Naive thymus-derived CD4-positive, alpha-beta T cell (primary cell): Measurements from ENCODE around the gene TBX19. TPM values are rescaled to one million over a fixed set of nuclear protein-coding genes. Genes with fewer than 3 reads are reported as not detected.

ENCODE experiments used
- ATAC-seq: fragments of 150-1000 bp; cut with Tn5 transposase; 2 replicates; pipeline ENCODE4 v1.10.0; 2021; ENCODE audit warnings: mild to moderate bottlenecking, moderate library complexity
- CTCF ChIA-PET: fragments of 350-600 bp; sonication (Branson Sonifier 250); formaldehyde crosslinking; loops from one replicate; lab custom pipeline; 2021; ENCODE audit warnings: antibody characterized with exemption; lab: Charles Lee
- POLR2A ChIA-PET: fragments of 350-600 bp; sonication (Branson Sonifier 250); formaldehyde crosslinking; loops from one replicate; lab custom pipeline; 2021; ENCODE audit warnings: antibody characterized with exemption, inconsistent platforms; lab: Charles Lee
- DNase-seq, 9 donors: peaks; one replicate each; pipeline versions ENCODE4 v3.0.0 to v3.0.0-alpha.2; 2020 to 2022; ENCODE audit warnings: mixed read lengths in 1 of 9
- H3K27ac ChIP-seq: one replicate; pipeline ENCODE4 v1.7.0; 2013; ENCODE audit warnings: mild to moderate bottlenecking, low read depth, low read length, moderate library complexity
- H3K27me3 ChIP-seq, 2 donors: one replicate each; pipeline ENCODE4 v1.7.0; 2013; ENCODE audit warnings: low read length in 2 of 2, mild to moderate bottlenecking in 2 of 2, moderate library complexity in 2 of 2; ENCODE audit not compliant: control insufficient read depth in 2 of 2, insufficient read depth in 2 of 2
- H3K36me3 ChIP-seq, 3 experiments: 1 replicate in 2 of 3; 2 replicates in 1 of 3; pipeline ENCODE4 v1.7.0; 2013; ENCODE audit warnings: low read length in 3 of 3, mild to moderate bottlenecking in 3 of 3, moderate library complexity in 1 of 3; ENCODE audit not compliant: insufficient read depth in 3 of 3, control insufficient read depth in 2 of 3
- H3K4me1 ChIP-seq, 2 donors: one replicate each; pipeline ENCODE4 v1.7.0; 2013; ENCODE audit warnings: low read length in 2 of 2, mild to moderate bottlenecking in 2 of 2, moderate library complexity in 1 of 2; ENCODE audit not compliant: control insufficient read depth in 2 of 2, insufficient read depth in 2 of 2
- H3K4me3 ChIP-seq: 2 replicates; pipeline ENCODE4 v1.7.0; 2013; ENCODE audit warnings: mild to moderate bottlenecking, low read length
- H3K9me3 ChIP-seq, 3 experiments: 1 replicate in 2 of 3; 2 replicates in 1 of 3; pipeline ENCODE4 v1.7.0; 2013; ENCODE audit warnings: low read length in 3 of 3; ENCODE audit not compliant: control insufficient read depth in 2 of 3
- H3K27ac Mint-ChIP-seq, 9 donors: one replicate each; pipeline ENCODE4 v1.8.0; 2020 to 2022; ENCODE audit warnings: mixed read lengths in 9 of 9, mild to moderate bottlenecking in 8 of 9, moderate library complexity in 5 of 9, inconsistent platforms in 2 of 9
- H3K27me3 Mint-ChIP-seq, 5 donors: one replicate each; pipeline ENCODE4 v1.8.0; 2021 to 2022; ENCODE audit warnings: mixed read lengths in 5 of 5, mild to moderate bottlenecking in 1 of 5
- H3K36me3 Mint-ChIP-seq, 5 donors: one replicate each; pipeline ENCODE4 v1.8.0; 2020 to 2022; ENCODE audit warnings: mixed read lengths in 5 of 5, mild to moderate bottlenecking in 3 of 5, inconsistent platforms in 1 of 5
- H3K4me1 Mint-ChIP-seq, 7 donors: one replicate each; pipeline ENCODE4 v1.8.0; 2020 to 2022; ENCODE audit warnings: mixed read lengths in 7 of 7, mild to moderate bottlenecking in 3 of 7, inconsistent platforms in 1 of 7
- H3K4me3 Mint-ChIP-seq, 10 donors: one replicate each; pipeline ENCODE4 v1.8.0; 2020 to 2022; ENCODE audit warnings: mild to moderate bottlenecking in 10 of 10, mixed read lengths in 10 of 10, moderate library complexity in 6 of 10, inconsistent platforms in 2 of 10
- H3K9me3 Mint-ChIP-seq, 11 donors: one replicate each; pipeline ENCODE4 v1.8.0; 2020 to 2022; ENCODE audit warnings: mixed read lengths in 11 of 11, mild to moderate bottlenecking in 4 of 11, inconsistent platforms in 1 of 11, moderate library complexity in 1 of 11
- intact Hi-C, 2 donors: fragments of 100-400 bp; cut with micrococcal nuclease; formaldehyde crosslinking; loops; one replicate each; pipeline ENCODE4 v1.15.1; 2023
- polyA plus RNA-seq, 2 donors: library from polyadenylated mRNA; unstranded; fragments of 300-500 nt; fragmentation: Illumina TruSeq; gene quantifications; one replicate each; pipeline ENCODE4 v1.2.3, GENCODE V29; 2021
- total RNA-seq, 6 experiments: library from RNA in 5 of 6; stranded (reverse) in 5 of 6; gene quantifications; 1 replicate in 5 of 6; 2 replicates in 1 of 6; pipeline ENCODE4 v1.2.3 and lab custom pipeline; 2021 to 2026

TBX19 gene
- total and polyA plus RNA-seq, 7 experiments from 2014 or later, result 1.1 to 4.5 (median 2.2) TPM

DNA sequence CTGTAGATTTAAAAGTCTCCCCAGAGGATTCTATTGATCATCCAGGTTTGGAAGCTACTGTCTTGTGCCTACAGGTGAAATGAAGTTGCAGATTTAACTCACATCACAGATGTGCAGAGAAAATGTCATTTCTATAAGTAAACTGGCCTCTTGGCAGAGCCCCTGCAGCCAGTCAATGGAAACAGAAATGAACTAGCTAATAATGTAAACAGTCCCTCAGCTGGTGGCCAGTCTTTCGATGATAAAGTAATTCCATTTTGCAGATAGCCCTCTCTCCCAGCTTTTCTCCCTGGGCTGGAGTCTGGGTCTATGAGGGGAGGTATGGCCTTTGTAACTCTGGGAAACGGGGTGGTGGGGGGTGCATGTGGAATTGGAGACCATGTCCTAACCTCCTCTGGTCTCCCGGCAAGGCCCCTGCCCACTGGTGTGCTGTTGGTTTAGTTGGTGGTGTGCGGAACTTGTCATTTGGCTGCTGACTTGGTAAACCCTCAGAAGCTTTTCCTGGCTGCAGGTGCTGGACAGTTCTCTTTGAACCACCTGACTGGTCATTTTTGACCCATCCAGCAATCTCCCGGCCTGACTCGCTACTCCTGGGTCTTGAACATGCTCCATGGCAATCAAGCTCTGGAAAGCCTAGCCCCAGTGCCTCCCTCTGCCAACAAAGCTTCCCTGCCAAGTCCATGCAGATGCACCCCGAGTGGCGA, 14.9 kb downstream of the TBX19 start:
- H3K4me1 ChIP-seq, result no peaks in the 10 kb centered on the region
- no peak overlapping the region for H3K27ac ChIP-seq
- Mint-ChIP-seq H3K36me3 (peaks cover 0 to 36% (median 15%) of the 10 kb centered on the region in 5 donors), H3K4me1 (no peaks in the 10 kb centered on the region), H3K4me3 (no peak overlapping the region), H3K27ac (no peak overlapping the region), H3K9me3 (peaks cover 0 to 1% (median 0%) of the 10 kb centered on the region in 11 donors), H3K27me3 (no peaks in the 10 kb centered on the region)
- no peak for DNase-seq
- intact Hi-C loops, result no loop called here
- ChIA-PET CTCF (no interaction called here), POLR2A (no interaction called here)
- no peak overlapping the region for H3K4me3 ChIP-seq
- ATAC-seq, result no peak
- H3K36me3 ChIP-seq, result no peaks in the 10 kb centered on the region
- no peaks in the 10 kb centered on the region for H3K9me3 ChIP-seq
- no peaks in the 10 kb centered on the region for H3K27me3 ChIP-seq

DNA sequence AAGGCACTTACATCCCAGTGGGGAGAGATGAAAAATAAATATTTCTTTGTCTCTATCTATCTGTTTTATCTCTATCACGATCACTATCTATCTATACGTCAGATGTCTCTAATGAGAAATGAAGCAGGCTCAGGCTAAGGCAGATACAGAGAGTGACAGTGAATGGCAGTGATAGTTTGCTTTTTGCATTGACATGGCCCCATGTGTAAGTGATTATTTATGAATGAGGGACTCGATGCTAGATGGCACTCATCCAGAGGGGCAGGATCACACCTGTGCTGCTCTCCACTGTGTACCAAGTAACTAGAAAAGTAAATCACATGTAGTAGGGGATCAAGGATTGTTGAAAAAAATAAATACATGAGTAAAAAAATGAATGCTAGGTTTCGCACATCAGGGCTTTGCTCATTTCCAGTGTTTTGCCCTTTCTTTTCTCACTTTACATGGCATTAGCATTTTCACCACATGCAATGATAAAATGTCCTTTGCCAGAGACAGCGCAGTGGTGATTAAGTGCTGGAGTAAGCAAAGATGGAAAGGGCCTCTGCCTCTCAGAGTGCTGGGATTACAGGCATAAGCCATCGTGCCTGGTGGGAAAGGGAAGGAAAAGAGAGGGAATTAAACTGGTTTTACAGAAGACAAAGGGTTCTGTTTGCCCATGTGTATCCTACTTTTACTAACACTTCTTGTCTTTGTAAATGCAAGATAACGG, 16.5 kb downstream of the TBX19 start:
- H3K4me1 ChIP-seq, result no peaks in the 10 kb centered on the region
- Mint-ChIP-seq H3K27ac (no peak overlapping the region), H3K4me1 (no peaks in the 10 kb centered on the region), H3K36me3 (peaks cover 0 to 40% (median 15%) of the 10 kb centered on the region in 5 donors), H3K27me3 (no peaks in the 10 kb centered on the region), H3K4me3 (no peak overlapping the region), H3K9me3 (peaks cover 0 to 1% (median 0%) of the 10 kb centered on the region in 11 donors)
- CTCF ChIA-PET, result no interaction called here
- no peaks in the 10 kb centered on the region for H3K9me3 ChIP-seq
- H3K4me3 ChIP-seq, result no peak overlapping the region
- intact Hi-C loops, result no loop called here
- DNase-seq, result no peak
- no peaks in the 10 kb centered on the region for H3K36me3 ChIP-seq
- ATAC-seq, result no peak
- no peak overlapping the region for H3K27ac ChIP-seq
- no peaks in the 10 kb centered on the region for H3K27me3 ChIP-seq
- POLR2A ChIA-PET, result no interaction called here

DNA sequence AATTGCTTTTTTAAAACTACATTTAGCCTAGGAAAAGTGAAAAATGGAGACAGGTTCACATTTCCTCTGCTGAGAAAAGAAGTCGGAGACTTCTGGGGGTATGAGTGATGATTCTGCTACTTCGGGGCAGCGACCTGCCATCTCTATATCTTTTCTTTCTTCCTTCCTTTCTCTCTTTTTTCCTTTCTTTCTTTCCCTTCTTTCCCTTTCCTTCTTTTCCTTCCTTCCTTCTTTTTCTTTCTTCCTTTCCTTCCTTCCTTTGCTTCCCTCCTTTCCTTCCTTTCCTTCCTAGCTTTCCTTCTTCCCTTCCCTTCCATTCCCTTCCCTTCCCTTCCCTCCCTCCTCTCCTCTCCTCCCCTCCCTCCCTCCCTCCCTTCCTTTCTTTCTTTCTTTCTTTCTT, 17.8 kb downstream of the TBX19 start:
- Mint-ChIP-seq H3K9me3 (peaks cover 0 to 1% (median 0%) of the 10 kb centered on the region in 11 donors), H3K4me3 (no peak overlapping the region), H3K27ac (peak overlapping the region in 1 of 9 donors; percentile 46), H3K4me1 (no peaks in the 10 kb centered on the region), H3K36me3 (peaks cover 0 to 44% (median 12%) of the 10 kb centered on the region in 5 donors), H3K27me3 (no peaks in the 10 kb centered on the region)
- DNase-seq (no peak), ATAC-seq (no peak)
- ChIA-PET POLR2A (no interaction called here), CTCF (no interaction called here)
- H3K27me3 ChIP-seq, result no peaks in the 10 kb centered on the region
- H3K4me1 ChIP-seq, result no peaks in the 10 kb centered on the region
- H3K27ac ChIP-seq, result no peak overlapping the region
- no peaks in the 10 kb centered on the region for H3K9me3 ChIP-seq
- no peaks in the 10 kb centered on the region for H3K36me3 ChIP-seq
- H3K4me3 ChIP-seq, result no peak overlapping the region
- intact Hi-C loops, result no loop called here

DNA sequence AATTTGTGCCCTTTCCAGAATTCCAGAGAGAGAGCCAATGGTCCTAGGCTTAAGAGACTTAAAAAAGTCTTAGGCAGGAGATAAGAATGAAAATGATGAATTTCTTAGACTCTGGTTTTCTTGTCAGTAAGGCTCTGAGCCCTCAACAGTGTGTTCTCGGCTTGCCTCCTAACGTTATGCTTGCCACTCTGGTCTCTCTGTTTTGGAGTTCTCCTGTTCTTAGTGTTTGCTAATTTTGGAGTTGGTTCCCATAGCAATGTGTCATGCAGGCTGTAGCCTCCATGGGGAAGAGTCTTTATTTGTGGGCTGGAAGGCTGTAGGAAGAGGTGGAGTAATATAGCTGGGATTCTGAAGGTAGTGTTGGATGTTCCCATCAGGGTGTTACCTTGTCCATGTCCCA, 19.9 kb downstream of the TBX19 start:
- intact Hi-C loops, result no loop called here
- H3K9me3 ChIP-seq, result no peaks in the 10 kb centered on the region
- CTCF ChIA-PET, result no interaction called here

DNA sequence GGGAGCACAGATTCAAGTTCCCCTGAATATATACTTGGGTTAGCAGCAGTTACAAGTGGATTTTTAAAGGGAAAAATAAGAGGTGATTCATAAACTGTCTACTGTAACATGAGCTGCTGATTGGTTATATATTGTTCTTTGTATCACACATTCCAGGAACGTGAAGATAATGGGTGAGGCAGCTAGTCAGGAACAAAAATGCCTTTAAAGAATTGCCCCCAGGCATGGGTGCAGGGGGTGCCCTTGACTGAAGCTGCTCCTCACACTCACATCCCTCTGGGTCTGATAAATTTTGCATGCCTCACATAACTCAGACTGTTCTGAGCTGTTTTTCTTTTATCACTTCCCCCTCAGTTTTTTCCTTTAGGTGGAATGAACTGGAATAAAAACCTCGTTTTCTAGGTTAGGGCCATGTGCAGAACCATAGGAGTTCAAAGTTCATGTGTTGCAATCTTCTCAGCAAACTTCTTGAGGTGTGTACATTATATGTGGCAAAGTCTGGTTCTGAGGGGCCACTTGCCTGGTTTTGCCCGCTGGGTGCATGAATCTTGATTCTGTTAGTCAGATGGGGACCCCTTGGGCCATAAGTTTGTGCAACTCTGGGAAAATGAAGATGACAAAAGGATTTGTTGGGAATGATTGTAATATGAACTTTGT, 21.1 kb downstream of the TBX19 start:
- no peaks in the 10 kb centered on the region for H3K27me3 ChIP-seq
- no peak overlapping the region for H3K27ac ChIP-seq
- Mint-ChIP-seq H3K4me3 (no peak overlapping the region), H3K4me1 (peaks cover 0 to 2% (median 0%) of the 10 kb centered on the region in 7 donors), H3K36me3 (peaks cover 0 to 51% (median 14%) of the 10 kb centered on the region in 5 donors), H3K9me3 (no peaks in the 10 kb centered on the region), H3K27me3 (no peaks in the 10 kb centered on the region), H3K27ac (no peak overlapping the region)
- no peaks in the 10 kb centered on the region for H3K4me1 ChIP-seq
- no peaks in the 10 kb centered on the region for H3K9me3 ChIP-seq
- intact Hi-C loops, result no loop called here
- POLR2A ChIA-PET, result no interaction called here
- H3K36me3 ChIP-seq, result no peaks in the 10 kb centered on the region
- ATAC-seq, result no peak
- CTCF ChIA-PET, result interaction anchor here (0.6 kb wide), 1 partner anchor 458 kb away, joined by 3 read pairs; no protein-coding TSS in a partner anchor
- DNase-seq, result no peak
- no peak overlapping the region for H3K4me3 ChIP-seq

More for the DNA sequence above, 19.9 kb downstream of the TBX19 start:
- no peak overlapping the region for H3K27ac Mint-ChIP-seq
- Histone ChIP-seq H3K4me3 (no peak overlapping the region), H3K27me3 (no peaks in the 10 kb centered on the region), H3K36me3 (no peaks in the 10 kb centered on the region), H3K27ac (no peak overlapping the region), H3K4me1 (no peaks in the 10 kb centered on the region)
- no peak for ATAC-seq
- H3K9me3 Mint-ChIP-seq, result peaks cover 0 to 1% (median 0%) of the 10 kb centered on the region in 11 donors
- POLR2A ChIA-PET, result no interaction called here
- H3K4me1 Mint-ChIP-seq, result peaks cover 0 to 2% (median 0%) of the 10 kb centered on the region in 7 donors
- peaks cover 0 to 49% (median 14%) of the 10 kb centered on the region in 5 donors for H3K36me3 Mint-ChIP-seq
- DNase-seq, result no peak
- H3K27me3 Mint-ChIP-seq, result no peaks in the 10 kb centered on the region
- no peak overlapping the region for H3K4me3 Mint-ChIP-seq

DNA sequence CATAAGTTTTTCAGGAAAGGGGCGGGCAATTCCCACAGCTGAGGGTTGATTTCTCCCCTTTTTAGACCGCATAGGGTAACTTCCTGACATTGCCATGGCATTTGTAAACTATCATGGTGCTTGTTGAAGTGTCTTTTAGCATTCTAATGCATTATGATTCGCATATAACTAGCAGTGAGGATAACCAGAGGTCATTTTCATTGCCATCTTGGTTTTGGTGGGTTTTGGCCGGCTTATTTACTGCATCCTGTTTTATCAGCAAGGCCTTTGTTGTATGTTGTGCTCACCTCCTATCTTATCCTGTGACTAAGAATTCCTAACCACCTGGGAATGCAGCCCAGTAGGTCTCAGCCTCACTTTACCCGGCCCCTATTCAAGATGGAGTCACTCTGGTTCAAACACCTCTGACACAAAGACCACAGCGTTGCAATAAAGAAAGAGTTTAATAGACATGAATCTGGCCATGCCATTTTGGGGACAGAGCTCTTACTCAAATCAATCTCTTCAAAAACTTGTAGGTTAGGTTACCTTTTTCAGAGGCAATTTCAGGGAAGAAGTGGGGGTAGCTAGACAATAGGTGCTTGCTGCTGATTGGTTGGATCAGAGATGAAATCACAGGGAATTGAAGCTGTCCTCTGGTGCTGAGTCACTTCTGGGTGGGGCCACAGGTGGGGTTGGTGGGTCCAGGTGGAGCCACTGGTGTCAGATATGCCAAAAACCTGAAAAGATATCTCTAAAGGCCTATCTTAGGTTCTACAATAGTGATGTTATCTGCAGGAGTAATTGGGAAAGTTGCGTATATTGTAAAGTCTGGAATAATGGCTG, 23.3 kb downstream of the TBX19 start:
- CTCF ChIA-PET, result no interaction called here
- Mint-ChIP-seq H3K36me3 (peaks cover 4 to 62% (median 22%) of the 10 kb centered on the region in 5 donors), H3K9me3 (no peaks in the 10 kb centered on the region), H3K4me3 (no peak overlapping the region), H3K27me3 (no peaks in the 10 kb centered on the region), H3K4me1 (peaks cover 0 to 2% (median 0%) of the 10 kb centered on the region in 7 donors), H3K27ac (no peak overlapping the region)
- DNase-seq (no peak), ATAC-seq (no peak)
- no peak overlapping the region for H3K4me3 ChIP-seq
- H3K27ac ChIP-seq, result no peak overlapping the region
- H3K27me3 ChIP-seq, result no peaks in the 10 kb centered on the region
- H3K36me3 ChIP-seq, result no peaks in the 10 kb centered on the region
- intact Hi-C loops, result no loop called here
- no peaks in the 10 kb centered on the region for H3K4me1 ChIP-seq
- no peaks in the 10 kb centered on the region for H3K9me3 ChIP-seq
- POLR2A ChIA-PET, result no interaction called here
